GM23338 (cell line): Measurements from ENCODE around the gene DMD. TPM values are rescaled to one million over a fixed set of nuclear protein-coding genes. Genes with fewer than 3 reads are reported as not detected.
A peak's percentile ranks its signal among the peaks of the same experiment; 100 is the strongest.

Experiments
- ATAC-seq: fragments of 200-7000 bp; cut with Tn5 transposase; 3 replicates; pipeline ENCODE4 v1.9.1; 2020
- DNase-seq: peaks from one replicate; pipeline ENCODE4 v3.0.0-alpha.2; 2015; ENCODE audit warnings: low spot score
- H2AFZ ChIP-seq: fragments of 200-600 bp; sonication (generic); 2 replicates; pipeline ENCODE4 v1.8.0; 2016; ENCODE audit warnings: antibody characterized with exemption, mild to moderate bottlenecking, moderate library complexity
- H3F3A ChIP-seq: fragments of 200-600 bp; sonication (generic); replicated peaks from 2 replicates; pipeline ENCODE4 v1.8.0; 2017; ENCODE audit warnings: antibody characterized with exemption, mixed run types, low read depth
- H3K27ac ChIP-seq: fragments of 200-600 bp; sonication (generic); 2 replicates; pipeline ENCODE4 v1.6.1; 2016; ENCODE audit warnings: low read depth
- H3K27me3 ChIP-seq: fragments of 200-600 bp; sonication (generic); 2 replicates; pipeline ENCODE4 v1.8.0; 2016; ENCODE audit warnings: mild to moderate bottlenecking, mixed run types, moderate library complexity; ENCODE audit not compliant: insufficient read depth
- H3K36me3 ChIP-seq: fragments of 200-600 bp; sonication (generic); 2 replicates; pipeline ENCODE4 v1.8.0; 2016; ENCODE audit warnings: mild to moderate bottlenecking; ENCODE audit not compliant: insufficient read depth
- H3K4me1 ChIP-seq: fragments of 200-600 bp; sonication (generic); 2 replicates; pipeline ENCODE4 v1.8.0; 2016; ENCODE audit warnings: mild to moderate bottlenecking, moderate library complexity; ENCODE audit not compliant: insufficient read depth
- H3K4me2 ChIP-seq: fragments of 200-600 bp; sonication (generic); 2 replicates; pipeline ENCODE4 v1.7.1; 2017; ENCODE audit warnings: mixed run types
- H3K4me3 ChIP-seq: fragments of 200-600 bp; sonication (generic); 2 replicates; pipeline ENCODE4 v1.6.1; 2016; ENCODE audit warnings: mixed run types
- H3K79me2 ChIP-seq: fragments of 200-600 bp; sonication (generic); replicated peaks from 2 replicates; pipeline ENCODE4 v1.8.0; 2017; ENCODE audit warnings: mild to moderate bottlenecking; ENCODE audit not compliant: insufficient read depth
- H3K9me2 ChIP-seq: fragments of 200-600 bp; sonication (generic); 2 replicates; pipeline ENCODE4 v1.8.0; 2017; ENCODE audit not compliant: insufficient read depth
- H4K20me1 ChIP-seq: fragments of 200-600 bp; sonication (generic); replicated peaks from 2 replicates; pipeline ENCODE4 v1.8.0; 2017; ENCODE audit warnings: mild to moderate bottlenecking; ENCODE audit not compliant: insufficient read depth
- H3K27ac Mint-ChIP-seq: 2 replicates; pipeline ENCODE4 v1.8.0; 2020; ENCODE audit warnings: inconsistent platforms, mild to moderate bottlenecking, moderate library complexity, mixed read lengths
- H3K27me3 Mint-ChIP-seq: 3 replicates; pipeline ENCODE4 v1.8.0; 2022; ENCODE audit warnings: low read depth, mild to moderate bottlenecking, moderate library complexity, mixed read lengths, inconsistent platforms; ENCODE audit not compliant: insufficient read depth, poor library complexity
- H3K36me3 Mint-ChIP-seq: 3 replicates; pipeline ENCODE4 v1.8.0; 2021; ENCODE audit warnings: low read depth, mild to moderate bottlenecking, inconsistent platforms, moderate library complexity, mixed read lengths
- H3K4me1 Mint-ChIP-seq: 3 replicates; pipeline ENCODE4 v1.8.0; 2020; ENCODE audit warnings: mild to moderate bottlenecking, inconsistent platforms, mixed read lengths
- H3K4me3 Mint-ChIP-seq: 3 replicates; pipeline ENCODE4 v1.8.0; 2021; ENCODE audit warnings: moderate library complexity, mild to moderate bottlenecking, inconsistent platforms, mixed read lengths
- H3K9me3 Mint-ChIP-seq: 3 replicates; pipeline ENCODE4 v1.8.0; 2020; ENCODE audit warnings: moderate library complexity, mild to moderate bottlenecking, inconsistent platforms, mixed read lengths
- EZH2 ChIP-seq: fragments of 200-600 bp; sonication (generic); IDR thresholded peaks from one replicate; pipeline ENCODE4 v1.8.0; 2017; ENCODE audit warnings: antibody characterized with exemption, mild to moderate bottlenecking, low read depth; ENCODE audit not compliant: unreplicated experiment
- EZH2phosphoT487 ChIP-seq: fragments of 200-600 bp; sonication (generic); IDR thresholded peaks from one replicate; pipeline ENCODE4 v1.8.1; 2018; ENCODE audit warnings: antibody characterized with exemption; ENCODE audit not compliant: unreplicated experiment
- JUNB ChIP-seq: IDR thresholded peaks from one replicate; pipeline ENCODE4 v1.6.1; 2016; ENCODE audit warnings: antibody characterized with exemption; ENCODE audit not compliant: unreplicated experiment
- REST ChIP-seq: IDR thresholded peaks from one replicate; pipeline ENCODE4 v1.6.1; 2018; ENCODE audit warnings: antibody characterized with exemption; ENCODE audit not compliant: unreplicated experiment
- STAT1 ChIP-seq: IDR thresholded peaks from one replicate; pipeline ENCODE4 v1.6.1; 2016; ENCODE audit warnings: antibody characterized with exemption; ENCODE audit not compliant: unreplicated experiment
- ZNF331 ChIP-seq: fragments of 250-450 bp; sonication (Bioruptor Pico); IDR thresholded peaks from 2 replicates; pipeline ENCODE4 v1.5.0; 2020; ENCODE audit warnings: low read depth, mild to moderate bottlenecking, moderate library complexity
- polyA plus RNA-seq: library from polyadenylated mRNA; unstranded; fragments of >200 nt; fragmentation: Nextera tagmentation; extraction: Ambion mirVana; gene quantifications from 2 replicates; pipeline ENCODE4 v1.2.1, GENCODE V29; 2016
- total RNA-seq: library from RNA; depleted of rRNA; stranded (reverse); fragments of >200 nt; shearing (Covaris generic); gene quantifications from 2 replicates; pipeline ENCODE4 v1.2.3, GENCODE V29; 2014

Gene DMD
- total and polyA plus RNA-seq, 2 experiments from 2014 or later: 4.5 to 7.6 TPM

- no peak overlapping the region for H2AFZ ChIP-seq
- H3K27ac Mint-ChIP-seq: peak overlapping the region; percentile 68; the same call in 1 of the 2 replicates
Observed at GRCh38 chrX:33138677-33139249, 72.6 kb downstream of the DMD start.

GRCh38 chrX:33134164-33134563, 77.2 kb downstream of the DMD start:
- Histone ChIP-seq H3K27ac (no peak overlapping the region), H3K79me2 (no peaks in the 10 kb centered on the region), H3K36me3 (no peaks in the 10 kb centered on the region), H3K4me1 (peaks cover 6% of the 10 kb centered on the region; the same call in 1 of the 2 replicates), H3K27me3 (no peaks in the 10 kb centered on the region), H3K4me3 (no peak overlapping the region), H3F3A (no peaks in the 10 kb centered on the region), H3K9me2 (no peaks in the 10 kb centered on the region), H4K20me1 (no peaks in the 10 kb centered on the region), H3K4me2 (no peak overlapping the region), H2AFZ (no peak overlapping the region)
- peaks cover 3% of the 10 kb centered on the region; the same call in 2 of the 3 replicates for H3K4me1 Mint-ChIP-seq
- H3K27me3 Mint-ChIP-seq: no peaks in the 10 kb centered on the region
- no peak for ATAC-seq
- DNase-seq: no peak
- H3K27ac Mint-ChIP-seq: no peak overlapping the region
- no peaks in the 10 kb centered on the region for H3K36me3 Mint-ChIP-seq
- H3K4me3 Mint-ChIP-seq: no peak overlapping the region
- no peaks in the 10 kb centered on the region for H3K9me3 Mint-ChIP-seq
- TF ChIP-seq STAT1 (no peak), REST (no peak), EZH2phosphoT487 (no peak)

More at GRCh38 chrX:33138677-33139249, 72.6 kb downstream of the DMD start:
- ATAC-seq (no peak), DNase-seq (no peak)
- Histone ChIP-seq H3K27me3 (no peaks in the 10 kb centered on the region), H3K79me2 (no peaks in the 10 kb centered on the region), H3K27ac (no peak overlapping the region), H4K20me1 (no peaks in the 10 kb centered on the region), H3K4me1 (no peaks in the 10 kb centered on the region), H3F3A (no peaks in the 10 kb centered on the region), H3K4me3 (no peak overlapping the region), H3K36me3 (no peaks in the 10 kb centered on the region), H3K4me2 (no peak overlapping the region), H3K9me2 (no peaks in the 10 kb centered on the region)
- H3K9me3 Mint-ChIP-seq: no peaks in the 10 kb centered on the region
- H3K36me3 Mint-ChIP-seq: no peaks in the 10 kb centered on the region
- no peaks in the 10 kb centered on the region for H3K27me3 Mint-ChIP-seq
- TF ChIP-seq REST: no peak
- TF ChIP-seq JUNB: no peak
- no peak for TF ChIP-seq ZNF331
- no peak for TF ChIP-seq EZH2
- H3K4me1 Mint-ChIP-seq: peaks cover 3% of the 10 kb centered on the region; the same call in 2 of the 3 replicates
- H3K4me3 Mint-ChIP-seq: no peak overlapping the region
